Bladder microvascular endothelial cell (primary cell): Measurements from ENCODE around the gene PSMD12. TPM values are rescaled to one million over a fixed set of nuclear protein-coding genes. Genes with fewer than 3 reads are reported as not detected.

Experiments used
- total RNA-seq: library from RNA; depleted of rRNA; stranded (reverse); fragments of >200 nt; gene quantifications from 2 replicates; pipeline ENCODE4 v1.2.3, GENCODE V29; 2014

Gene PSMD12
- 16.8 and 39.2 TPM in 2 replicates for total RNA-seq

DNA sequence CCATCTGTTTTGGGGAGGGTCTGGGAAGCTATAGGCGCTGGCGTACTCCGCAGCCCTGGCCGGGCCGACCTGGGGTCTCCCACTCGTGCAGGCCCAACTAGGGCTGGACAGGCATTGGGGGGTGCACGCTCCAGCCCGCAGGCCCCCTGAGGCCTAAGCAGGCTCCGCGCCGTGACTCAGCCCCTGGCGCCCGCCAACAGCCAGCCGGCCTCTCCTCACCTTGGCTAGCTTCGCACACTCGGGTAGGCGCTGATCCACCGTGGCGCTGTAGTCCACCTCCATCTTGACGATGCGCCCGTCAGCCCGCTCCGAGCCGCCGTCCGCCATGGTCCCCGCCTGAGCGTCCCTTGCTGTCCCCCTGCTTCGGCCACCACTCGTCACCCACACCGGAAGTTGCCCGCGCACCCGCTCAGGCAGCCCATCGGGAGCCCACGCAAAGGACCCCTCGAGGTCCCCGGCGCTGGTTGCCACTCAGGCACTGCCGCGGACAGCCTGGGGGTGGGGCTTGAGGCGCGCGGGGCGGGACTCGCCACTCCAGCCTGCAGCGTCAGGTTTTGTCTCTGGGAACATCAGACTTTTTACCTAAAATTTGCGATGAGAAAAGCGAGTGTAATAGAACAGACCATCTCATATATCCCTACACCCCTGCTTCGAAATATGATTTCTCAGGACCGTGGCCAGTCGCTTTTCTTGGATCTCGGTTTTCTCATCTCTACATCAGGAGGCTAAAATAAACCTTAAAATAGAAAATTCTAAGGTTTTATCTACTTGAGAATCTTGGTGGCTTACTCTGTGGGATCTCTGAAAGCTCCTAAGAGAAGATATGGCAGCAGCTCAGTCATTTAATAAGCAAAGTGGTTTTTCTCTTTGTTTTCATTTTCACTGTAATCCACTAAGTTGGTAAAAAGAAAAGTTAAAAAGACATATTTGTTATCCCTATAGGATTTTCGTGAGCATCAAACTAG is at the start of gene PSMD12:
Gene PSMD12 (minus strand): TSS at position 385 of the 965 bp plus-strand sequence. CDS start 58 bp downstream, at position 327.

DNA sequence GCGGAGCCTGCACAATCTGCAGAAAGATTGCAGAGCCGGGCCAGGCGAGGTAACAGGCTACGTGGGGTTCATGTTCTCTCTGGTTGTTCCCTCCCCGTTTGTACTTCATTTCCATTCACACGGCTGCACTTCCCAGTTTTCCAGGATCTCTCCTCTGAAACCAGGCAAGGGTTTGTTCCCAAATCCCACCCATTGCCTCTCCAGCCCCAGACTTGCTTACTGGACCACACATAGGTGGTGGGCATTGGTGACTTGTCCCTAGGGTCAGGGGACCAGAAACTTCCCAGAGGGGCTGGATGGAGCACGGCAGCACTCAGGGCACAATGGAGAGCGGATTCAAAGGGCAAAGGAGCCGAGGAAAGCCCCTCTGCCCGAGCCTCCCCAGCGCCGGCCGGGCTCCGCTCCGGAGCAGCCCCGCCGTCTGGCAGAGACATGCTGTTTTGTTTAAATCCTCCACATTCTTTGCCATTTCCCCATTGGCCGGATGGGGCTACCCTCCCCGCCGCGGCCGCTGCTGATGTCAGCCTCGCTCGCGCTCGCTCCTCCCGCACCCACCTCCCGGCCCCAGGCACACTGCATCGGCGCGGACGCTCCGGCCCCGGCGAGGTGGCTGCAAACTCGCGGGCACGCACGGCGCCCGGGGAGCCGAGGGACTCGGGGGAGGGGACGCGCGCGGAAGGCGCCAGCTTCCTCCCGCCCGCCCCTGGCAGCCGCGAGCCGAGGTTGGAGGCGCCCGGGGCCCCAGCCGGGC is 10.5 kb upstream of the PSMD12 start, which contains the start of gene PITPNC1:
Gene PITPNC1 (plus strand): TSS at position 545 of the 751 bp plus-strand sequence.

Other genes with a start within 250 kb of the PSMD12 start
- gene HELZ, start 121.4 kb downstream of the PSMD12 start, total RNA-seq = 26.6 and 85.0 TPM in 2 replicates
- 24.4 and 28.2 TPM in 2 replicates for gene PITPNC1, start 10.7 kb upstream of the PSMD12 start, total RNA-seq